Uterus (tissue), 4 donors: ENCODE results near the gene CARD10. TPM values are rescaled to one million over a fixed set of nuclear protein-coding genes. Genes with fewer than 3 reads are reported as not detected.
"Not testable (repeated sequence)": the region's sequence is repeated elsewhere in the genome, so short reads cannot be mapped to it uniquely, and the experiment has no call there.

Experiments
- DNase-seq, 2 donors: peaks; one replicate each; pipeline ENCODE4 v3.0.0-alpha.2; 2019 to 2020
- H3K27ac ChIP-seq, 2 donors: fragments of 200-600 bp; sonication (generic); 1 replicate in 1 of 2; 2 replicates in 1 of 2; pipeline ENCODE4 v1.5.1; 2016 to 2018
- H3K27me3 ChIP-seq, 2 donors: fragments of 200-600 bp; sonication (generic); one replicate each; pipeline ENCODE4 v1.5.1; 2018 to 2019; ENCODE audit warnings: control low read depth in 1 of 2
- H3K36me3 ChIP-seq, 2 donors: fragments of 200-600 bp; sonication (generic); one replicate each; pipeline ENCODE4 v1.5.1; 2019; ENCODE audit warnings: control low read depth in 1 of 2
- H3K4me1 ChIP-seq, 2 donors: fragments of 200-600 bp; sonication (generic); one replicate each; pipeline ENCODE4 v1.5.1; 2018 to 2019; ENCODE audit warnings: control low read depth in 1 of 2
- H3K4me3 ChIP-seq, 2 donors: fragments of 200-600 bp; sonication (generic); 1 replicate in 1 of 2; 2 replicates in 1 of 2; pipeline ENCODE4 v1.5.1; 2018 to 2019; ENCODE audit warnings: mild to moderate bottlenecking in 1 of 2
- H3K9me3 ChIP-seq, 2 donors: fragments of 200-600 bp; sonication (generic); one replicate each; pipeline ENCODE4 v1.5.1; 2019; ENCODE audit warnings: control low read depth in 1 of 2
- POLR2A ChIP-seq, 2 donors: fragments of 450-650 bp; IDR thresholded peaks; one replicate each; pipeline ENCODE4 v1.6.1; 2016; ENCODE audit warnings: antibody characterized with exemption in 2 of 2, mild to moderate bottlenecking in 1 of 2, moderate library complexity in 1 of 2
- intact Hi-C: fragments of 100-400 bp; cut with DNase I; formaldehyde crosslinking; loops from one replicate; pipeline ENCODE4 v1.15.1; 2023; ENCODE audit warnings: low total_unique reads
- total RNA-seq, 4 donors: library from RNA; depleted of rRNA in 3 of 4; stranded (reverse); fragments of >200 nt in 3 of 4; gene quantifications; one replicate each; pipeline versions ENCODE4 v1.1.0 to v1.2.4, GENCODE V29; 2014 to 2023
- TF ChIP-seq, protein P1 (sequence below), 4 experiments: fragments of 200-600 bp in 2 of 4; fragments of 450-650 bp in 2 of 4; sonication (generic) in 2 of 4; IDR thresholded peaks; one replicate each; pipeline ENCODE4 v1.5.1; 2016 to 2019; ENCODE audit warnings: antibody characterized with exemption in 4 of 4, mild to moderate bottlenecking in 2 of 4, moderate library complexity in 1 of 4
- donor health status: DM: yes; HTN: yes; CAD: no.

CARD10 gene
- total RNA-seq, 4 donors from 2014 or later = 4.6 to 23.4 (median 10.2) TPM

DNA sequence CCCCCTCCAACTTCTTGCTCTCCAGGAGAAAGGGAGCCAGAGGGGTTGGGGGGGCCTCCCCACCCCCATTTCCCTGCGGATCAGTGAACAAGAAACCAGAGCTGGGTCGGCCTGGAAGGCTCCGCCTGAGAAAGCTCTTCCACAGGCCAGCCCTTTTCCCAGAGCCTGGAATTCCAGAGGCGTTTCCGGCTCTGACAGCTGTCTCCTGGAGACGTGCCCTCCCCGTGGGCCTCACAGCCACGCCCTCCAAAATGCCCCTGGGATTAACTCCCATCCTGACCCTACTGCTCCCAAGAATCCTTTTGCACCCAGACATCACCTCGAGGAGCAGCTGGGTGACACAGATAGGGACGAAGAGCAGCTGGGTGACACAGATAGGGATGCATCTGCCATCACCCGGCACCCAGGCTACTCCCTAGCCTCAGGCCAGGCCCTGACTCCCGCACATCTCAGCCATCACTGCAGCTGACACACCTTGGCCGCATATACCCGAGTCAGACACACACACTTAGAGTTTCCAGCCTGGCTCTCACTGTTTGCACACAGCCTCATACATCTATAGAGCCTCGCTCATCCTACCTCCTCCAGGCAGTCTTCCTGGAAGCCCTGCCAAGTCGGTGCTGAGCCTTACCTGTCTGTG, 33.4 kb upstream of the CARD10 start:
- no peaks in the 10 kb centered on the region for H3K27me3 ChIP-seq
- H3K4me1 ChIP-seq = peaks cover 8 to 21% of the 10 kb centered on the region in 2 donors
- intact Hi-C loops = no loop called here
- no peak overlapping the region for H3K4me3 ChIP-seq
- no peak for TF ChIP-seq POLR2A (IDR thresholded peaks at IDR 0.05)
- TF ChIP-seq, protein P1, sequence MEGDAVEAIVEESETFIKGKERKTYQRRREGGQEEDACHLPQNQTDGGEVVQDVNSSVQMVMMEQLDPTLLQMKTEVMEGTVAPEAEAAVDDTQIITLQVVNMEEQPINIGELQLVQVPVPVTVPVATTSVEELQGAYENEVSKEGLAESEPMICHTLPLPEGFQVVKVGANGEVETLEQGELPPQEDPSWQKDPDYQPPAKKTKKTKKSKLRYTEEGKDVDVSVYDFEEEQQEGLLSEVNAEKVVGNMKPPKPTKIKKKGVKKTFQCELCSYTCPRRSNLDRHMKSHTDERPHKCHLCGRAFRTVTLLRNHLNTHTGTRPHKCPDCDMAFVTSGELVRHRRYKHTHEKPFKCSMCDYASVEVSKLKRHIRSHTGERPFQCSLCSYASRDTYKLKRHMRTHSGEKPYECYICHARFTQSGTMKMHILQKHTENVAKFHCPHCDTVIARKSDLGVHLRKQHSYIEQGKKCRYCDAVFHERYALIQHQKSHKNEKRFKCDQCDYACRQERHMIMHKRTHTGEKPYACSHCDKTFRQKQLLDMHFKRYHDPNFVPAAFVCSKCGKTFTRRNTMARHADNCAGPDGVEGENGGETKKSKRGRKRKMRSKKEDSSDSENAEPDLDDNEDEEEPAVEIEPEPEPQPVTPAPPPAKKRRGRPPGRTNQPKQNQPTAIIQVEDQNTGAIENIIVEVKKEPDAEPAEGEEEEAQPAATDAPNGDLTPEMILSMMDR (IDR thresholded peaks at IDR 0.05) = no peak
- H3K27ac ChIP-seq = peak overlapping the region; percentile 63 to 92
- peak in 1 of 2 donors; percentile 68 for DNase-seq
- no peaks in the 10 kb centered on the region for H3K36me3 ChIP-seq
- no peaks in the 10 kb centered on the region for H3K9me3 ChIP-seq

DNA sequence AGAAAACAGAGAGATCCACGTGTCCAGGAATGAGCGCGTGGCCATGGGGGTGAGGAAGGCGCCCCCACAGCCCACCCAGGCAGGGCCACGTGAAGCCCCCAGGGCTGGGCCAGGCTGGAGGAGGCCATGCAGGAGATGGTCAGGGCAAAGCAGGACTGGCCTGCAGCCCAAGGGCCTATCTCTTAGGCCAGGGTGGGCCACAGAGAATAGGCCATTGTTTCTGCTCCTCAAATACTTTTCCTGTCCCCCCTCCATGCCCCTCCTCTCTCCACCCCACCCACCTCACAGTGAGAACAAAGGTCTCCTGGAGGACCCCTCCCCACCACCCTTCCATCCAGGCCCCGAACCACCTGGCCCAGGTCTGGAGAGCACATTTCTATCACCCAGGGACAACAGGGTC, 32.8 kb upstream of the CARD10 start:
- no peaks in the 10 kb centered on the region for H3K36me3 ChIP-seq
- peak overlapping the region; percentile 63 to 92 for H3K27ac ChIP-seq
- no peak for DNase-seq
- H3K27me3 ChIP-seq = no peaks in the 10 kb centered on the region
- no peak for TF ChIP-seq POLR2A (IDR thresholded peaks at IDR 0.05)
- TF ChIP-seq, protein P1 (IDR thresholded peaks at IDR 0.05) = no peak
- no peaks in the 10 kb centered on the region for H3K9me3 ChIP-seq
- H3K4me1 ChIP-seq = peaks cover 8 to 24% of the 10 kb centered on the region in 2 donors
- intact Hi-C loops = no loop called here
- no peak overlapping the region for H3K4me3 ChIP-seq

DNA sequence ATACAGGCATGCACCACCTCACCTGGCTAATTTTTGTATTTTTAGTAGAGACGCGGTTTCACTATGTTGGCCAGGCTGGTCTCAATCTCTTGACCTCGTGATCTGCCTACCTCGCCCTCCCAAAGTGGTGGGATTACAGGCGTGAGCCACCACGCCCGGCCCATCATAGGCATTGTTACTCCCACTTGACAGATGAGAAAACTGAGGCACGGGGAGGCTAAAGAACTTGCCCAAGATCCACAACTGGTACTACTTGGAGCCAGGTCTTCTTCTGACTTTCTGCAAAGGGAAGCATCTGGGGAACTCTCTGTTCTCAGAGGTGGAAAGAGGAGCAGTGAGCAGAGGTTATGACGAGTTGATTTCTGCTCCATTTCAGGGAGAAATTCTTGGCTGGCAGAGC, 31.7 kb upstream of the CARD10 start:
- H3K27me3 ChIP-seq, H3K9me3 ChIP-seq, H3K36me3 ChIP-seq, intact Hi-C loops, DNase-seq, H3K4me3 ChIP-seq: not testable (repeated sequence)
- Histone ChIP-seq H3K27ac (peak overlapping the region in 1 of 2 donors; percentile 92), H3K4me1 (peaks cover 8 to 32% of the 10 kb centered on the region in 2 donors)

DNA sequence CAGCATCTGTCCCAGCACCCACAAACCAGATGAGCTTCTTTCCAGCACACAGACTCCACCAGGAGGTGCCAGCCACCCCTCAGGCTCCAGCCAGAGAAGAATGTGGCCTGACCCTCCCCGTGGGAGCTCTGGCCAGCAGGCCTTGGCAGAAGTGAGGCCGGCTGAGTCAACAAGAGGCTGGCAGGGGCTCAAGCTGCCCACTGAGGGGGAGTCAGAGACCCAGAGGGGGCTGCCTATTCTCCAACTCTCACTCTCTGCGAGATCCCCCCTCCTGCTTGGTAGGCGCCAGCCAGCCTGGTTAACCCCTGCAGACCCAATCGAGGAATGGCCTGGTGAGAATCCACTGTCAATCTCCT, 30.5 kb upstream of the CARD10 start:
- peaks cover 8 to 38% of the 10 kb centered on the region in 2 donors for H3K4me1 ChIP-seq
- intact Hi-C loops = loop anchor here (10.0 kb wide), 1 partner anchor 45 kb away; no protein-coding TSS in a partner anchor

DNA sequence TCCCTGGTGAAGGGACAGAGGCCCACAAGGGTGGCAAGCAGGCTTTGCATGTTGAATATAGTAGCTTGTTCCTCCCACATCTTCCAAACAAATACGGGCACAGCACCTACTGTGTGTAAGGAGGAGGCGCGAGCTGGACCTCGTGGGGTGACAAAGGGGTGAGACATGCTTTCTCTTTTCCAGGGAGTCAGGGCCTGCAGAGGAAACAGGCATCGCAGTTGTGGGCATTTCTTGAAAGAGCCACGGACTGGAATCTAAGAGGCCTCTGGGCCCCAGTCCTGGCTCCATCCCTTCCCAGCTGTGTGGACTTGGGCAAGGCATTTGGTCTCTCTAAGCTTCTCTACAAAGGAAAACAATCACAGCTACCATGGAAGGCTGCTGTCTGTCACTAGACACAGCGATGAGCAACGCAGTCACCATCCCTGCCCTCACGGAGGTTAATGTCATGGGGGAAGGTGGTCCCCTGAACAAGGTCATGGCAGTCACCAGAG, 28.1 kb upstream of the CARD10 start:
- H3K4me3 ChIP-seq = no peak overlapping the region
- no peak for DNase-seq
- intact Hi-C loops = loop anchor here (10.0 kb wide), 1 partner anchor 48 kb away; no protein-coding TSS in a partner anchor
- peak overlapping the region; percentile 97 to 98 for H3K27ac ChIP-seq
- no peaks in the 10 kb centered on the region for H3K27me3 ChIP-seq
- no peaks in the 10 kb centered on the region for H3K36me3 ChIP-seq
- peaks cover 6 to 37% of the 10 kb centered on the region in 2 donors for H3K4me1 ChIP-seq
- no peaks in the 10 kb centered on the region for H3K9me3 ChIP-seq
- TF ChIP-seq POLR2A (IDR thresholded peaks at IDR 0.05) = no peak
- TF ChIP-seq, protein P1 (IDR thresholded peaks at IDR 0.05) = no peak

More for the DNA sequence above, 30.5 kb upstream of the CARD10 start:
- Histone ChIP-seq H3K36me3 (no peaks in the 10 kb centered on the region), H3K9me3 (no peaks in the 10 kb centered on the region), H3K4me3 (no peak overlapping the region), H3K27ac (peak overlapping the region; percentile 36 to 98), H3K27me3 (no peaks in the 10 kb centered on the region)
- TF ChIP-seq, protein P1 (IDR thresholded peaks at IDR 0.05) = peak; percentile 14 to 33 (median 21)
- no peak for TF ChIP-seq POLR2A (IDR thresholded peaks at IDR 0.05)
- peak; percentile 69 to 70 for DNase-seq
